ENCODE results near the gene QSOX2. TPM values are rescaled to one million over a fixed set of nuclear protein-coding genes. Genes with fewer than 3 reads are reported as not detected.

Gene QSOX2
- total RNA-seq, 1 donor from 2014 or later, result 15.5 TPM

- Mint-ChIP-seq H3K27me3 (ENCODE audit: unreplicated experiment) (no peaks in the 10 kb centered on the region), H3K27ac (ENCODE audit: unreplicated experiment) (no peak overlapping the region), H3K4me3 (ENCODE audit: unreplicated experiment) (no peak overlapping the region), H3K36me3 (ENCODE audit: unreplicated experiment) (no peaks in the 10 kb centered on the region), H3K9me3 (ENCODE audit: unreplicated experiment) (no peaks in the 10 kb centered on the region), H3K4me1 (ENCODE audit: unreplicated experiment) (peaks cover 22% of the 10 kb centered on the region)
- TF ChIP-seq CTCF (IDR thresholded peaks at IDR 0.05), result no peak
- no peak for DNase-seq (ENCODE audit: extremely low spot score, unreplicated experiment)
Measured at GRCh38 chr9:136243631-136244030, 2.0 kb downstream of the QSOX2 start.

GRCh38 chr9:136242918-136243525 lies 2.6 kb downstream of the QSOX2 start:
- H3K4me3 Mint-ChIP-seq (ENCODE audit: unreplicated experiment), result no peak overlapping the region
- H3K36me3 Mint-ChIP-seq (ENCODE audit: unreplicated experiment), result no peaks in the 10 kb centered on the region
- TF ChIP-seq CTCF (IDR thresholded peaks at IDR 0.05), result no peak
- no peaks in the 10 kb centered on the region for H3K27me3 Mint-ChIP-seq (ENCODE audit: unreplicated experiment)
- H3K27ac Mint-ChIP-seq (ENCODE audit: unreplicated experiment), result no peak overlapping the region
- no peak for DNase-seq (ENCODE audit: extremely low spot score, unreplicated experiment)
- H3K9me3 Mint-ChIP-seq (ENCODE audit: unreplicated experiment), result no peaks in the 10 kb centered on the region
- peaks cover 22% of the 10 kb centered on the region for H3K4me1 Mint-ChIP-seq (ENCODE audit: unreplicated experiment)

GRCh38 chr9:136242248-136242647 lies 3.4 kb downstream of the QSOX2 start:
- H3K27ac Mint-ChIP-seq (ENCODE audit: unreplicated experiment), result no peak overlapping the region
- peaks cover 22% of the 10 kb centered on the region for H3K4me1 Mint-ChIP-seq (ENCODE audit: unreplicated experiment)
- H3K27me3 Mint-ChIP-seq (ENCODE audit: unreplicated experiment), result no peaks in the 10 kb centered on the region
- no peak for DNase-seq (ENCODE audit: extremely low spot score, unreplicated experiment)
- no peaks in the 10 kb centered on the region for H3K9me3 Mint-ChIP-seq (ENCODE audit: unreplicated experiment)
- no peak overlapping the region for H3K4me3 Mint-ChIP-seq (ENCODE audit: unreplicated experiment)
- H3K36me3 Mint-ChIP-seq (ENCODE audit: unreplicated experiment), result no peaks in the 10 kb centered on the region
- TF ChIP-seq CTCF (IDR thresholded peaks at IDR 0.05), result no peak

DNA sequence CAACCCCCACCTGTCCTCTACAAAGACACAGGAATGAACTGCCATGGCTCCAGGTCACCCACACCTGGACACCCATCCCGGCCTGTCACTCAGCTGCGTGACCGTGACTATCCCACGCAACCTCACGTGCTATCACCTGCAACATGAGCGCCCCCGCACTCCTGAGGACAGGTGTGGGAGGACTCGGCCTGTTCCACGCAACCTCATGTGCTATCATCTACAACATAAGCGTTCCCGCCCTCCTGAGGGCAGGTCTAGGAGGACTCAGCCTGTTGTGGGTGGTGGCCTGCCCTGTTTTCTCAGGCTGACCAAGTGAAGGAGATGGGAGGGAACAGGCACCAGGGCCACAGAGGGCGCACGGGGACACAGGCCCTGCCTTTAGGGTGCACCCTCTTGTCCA lies 4.1 kb downstream of the QSOX2 start:
- no peak overlapping the region for H3K4me3 Mint-ChIP-seq (ENCODE audit: unreplicated experiment)
- no peaks in the 10 kb centered on the region for H3K27me3 Mint-ChIP-seq (ENCODE audit: unreplicated experiment)
- no peak overlapping the region for H3K27ac Mint-ChIP-seq (ENCODE audit: unreplicated experiment)
- no peaks in the 10 kb centered on the region for H3K36me3 Mint-ChIP-seq (ENCODE audit: unreplicated experiment)
- no peak for TF ChIP-seq CTCF (IDR thresholded peaks at IDR 0.05)
- no peaks in the 10 kb centered on the region for H3K9me3 Mint-ChIP-seq (ENCODE audit: unreplicated experiment)
- peaks cover 22% of the 10 kb centered on the region for H3K4me1 Mint-ChIP-seq (ENCODE audit: unreplicated experiment)
- DNase-seq (ENCODE audit: extremely low spot score, unreplicated experiment), result no peak

GRCh38 chr9:136240941-136241340 lies 4.7 kb downstream of the QSOX2 start:
- H3K4me3 Mint-ChIP-seq (ENCODE audit: unreplicated experiment), result no peak overlapping the region
- TF ChIP-seq CTCF (IDR thresholded peaks at IDR 0.05), result no peak
- H3K4me1 Mint-ChIP-seq (ENCODE audit: unreplicated experiment), result peaks cover 21% of the 10 kb centered on the region
- no peak overlapping the region for H3K27ac Mint-ChIP-seq (ENCODE audit: unreplicated experiment)
- no peaks in the 10 kb centered on the region for H3K9me3 Mint-ChIP-seq (ENCODE audit: unreplicated experiment)
- DNase-seq (ENCODE audit: extremely low spot score, unreplicated experiment), result no peak
- no peaks in the 10 kb centered on the region for H3K36me3 Mint-ChIP-seq (ENCODE audit: unreplicated experiment)
- H3K27me3 Mint-ChIP-seq (ENCODE audit: unreplicated experiment), result no peaks in the 10 kb centered on the region

All from osteocyte (in vitro differentiated cells).